ENCODE data around the gene TSN.
"Not testable (repeated sequence)": the region's sequence is repeated elsewhere in the genome, so short reads cannot be mapped to it uniquely, and the experiment has no call there.

Gene TSN

GRCh38 chr2:121804340-121804739, 48.9 kb downstream of the TSN start:
- DNase-seq, result no peak

GRCh38 chr2:121804997-121805765, 49.7 kb downstream of the TSN start:
- no peak for DNase-seq

GRCh38 chr2:121805766-121806143, 50.3 kb downstream of the TSN start:
- DNase-seq, result no peak

- DNase-seq, result not testable (repeated sequence)
These were observed 52.3 kb downstream of the TSN start for GRCh38 chr2:121807771-121808170.

- DNase-seq, result no peak
These were observed 54.2 kb downstream of the TSN start for GRCh38 chr2:121809607-121810006.

- peak; percentile 3 for DNase-seq
These were observed 55.8 kb downstream of the TSN start for GRCh38 chr2:121810959-121811853.

GRCh38 chr2:121813083-121813482, 57.6 kb downstream of the TSN start:
- DNase-seq, result not testable (repeated sequence)

GRCh38 chr2:121815216-121815615, 59.8 kb downstream of the TSN start:
- no peak for DNase-seq

GRCh38 chr2:121816797-121817196, 61.3 kb downstream of the TSN start:
- no peak for DNase-seq

- not testable (repeated sequence) for DNase-seq
These were observed 61.9 kb downstream of the TSN start for GRCh38 chr2:121817304-121817703.
